Astrocyte (in vitro differentiated cells and primary cell): ENCODE results near the gene BMPER. TPM values are rescaled to one million over a fixed set of nuclear protein-coding genes. Genes with fewer than 3 reads are reported as not detected.

Source experiments
- DNase-seq: peaks from one replicate; pipeline ENCODE4 v3.0.0-alpha.2; 2010; ENCODE audit warnings: low read depth
- FAIRE-seq: peaks from 2 replicates; lab custom pipeline; 2011; peaks lifted over from hg19 to GRCh38; lab: Jason Lieb, UNC
- H2AFZ ChIP-seq: 2 replicates; pipeline ENCODE4 v1.6.0; 2012; ENCODE audit warnings: low read depth, low read length, inconsistent platforms
- H3K27ac ChIP-seq: 2 replicates; pipeline ENCODE4 v1.5.1; 2011; ENCODE audit warnings: low read depth, low read length, inconsistent platforms
- H3K27me3 ChIP-seq: 2 replicates; pipeline ENCODE4 v1.6.0; 2011; ENCODE audit warnings: low read length, inconsistent platforms; ENCODE audit not compliant: insufficient read depth
- H3K36me3 ChIP-seq: 2 replicates; pipeline ENCODE4 v1.5.1; 2011; ENCODE audit warnings: low read length, inconsistent platforms; ENCODE audit not compliant: insufficient read depth
- H3K4me1 ChIP-seq: 2 replicates; pipeline ENCODE4 v1.5.1; 2011; ENCODE audit warnings: low read length, inconsistent platforms; ENCODE audit not compliant: insufficient read depth
- H3K4me2 ChIP-seq: 2 replicates; pipeline ENCODE4 v1.6.0; 2012; ENCODE audit warnings: low read length, inconsistent platforms
- H3K4me3 ChIP-seq: 2 replicates; pipeline ENCODE4 v1.5.1; 2011; ENCODE audit warnings: low read depth, mild to moderate bottlenecking, low read length, inconsistent platforms; ENCODE audit not compliant: insufficient read depth
- H3K79me2 ChIP-seq: 2 replicates; pipeline ENCODE4 v1.6.0; 2012; ENCODE audit warnings: mild to moderate bottlenecking, low read length, inconsistent platforms; ENCODE audit not compliant: insufficient read depth
- H3K9ac ChIP-seq: 2 replicates; pipeline ENCODE4 v1.6.0; 2012; ENCODE audit warnings: mild to moderate bottlenecking, low read length, inconsistent platforms
- H3K9me3 ChIP-seq: 2 replicates; pipeline ENCODE4 v1.5.1; 2012; ENCODE audit warnings: low read depth, mild to moderate bottlenecking, low read length, inconsistent platforms; ENCODE audit not compliant: insufficient read depth
- H4K20me1 ChIP-seq: 2 replicates; pipeline ENCODE4 v1.6.0; 2012; ENCODE audit warnings: low read length, inconsistent platforms; ENCODE audit not compliant: insufficient read depth
- H3K27ac Mint-ChIP-seq: one replicate; pipeline ENCODE4 v1.8.0; 2021; ENCODE audit warnings: mild to moderate bottlenecking, mixed read lengths; ENCODE audit not compliant: unreplicated experiment
- H3K27me3 Mint-ChIP-seq: one replicate; pipeline ENCODE4 v1.8.0; 2021; ENCODE audit warnings: low read depth, mixed read lengths; ENCODE audit not compliant: unreplicated experiment
- H3K36me3 Mint-ChIP-seq: one replicate; pipeline ENCODE4 v1.8.0; 2021; ENCODE audit warnings: low read depth, mixed read lengths; ENCODE audit not compliant: unreplicated experiment
- H3K4me1 Mint-ChIP-seq: one replicate; pipeline ENCODE4 v1.8.0; 2021; ENCODE audit warnings: low read depth, mixed read lengths; ENCODE audit not compliant: unreplicated experiment
- H3K4me3 Mint-ChIP-seq: one replicate; pipeline ENCODE4 v1.8.0; 2021; ENCODE audit warnings: mild to moderate bottlenecking, moderate library complexity, mixed read lengths; ENCODE audit not compliant: unreplicated experiment
- H3K9me3 Mint-ChIP-seq: one replicate; pipeline ENCODE4 v1.8.0; 2021; ENCODE audit warnings: mild to moderate bottlenecking, mixed read lengths; ENCODE audit not compliant: unreplicated experiment
- EZH2 ChIP-seq: IDR thresholded peaks from 2 replicates; pipeline ENCODE4 v1.6.1; 2012; ENCODE audit warnings: mild to moderate bottlenecking, low read length, inconsistent platforms; ENCODE audit not compliant: insufficient read depth
- total RNA-seq: library from RNA; stranded (reverse); gene quantifications from 2 replicates; pipeline ENCODE4 v1.2.1, GENCODE V29; 2021
- TF ChIP-seq, protein P1 (sequence below): IDR thresholded peaks from 2 replicates; pipeline ENCODE4 v1.5.1; 2011; ENCODE audit warnings: low read depth, mild to moderate bottlenecking, inconsistent platforms, low read length, moderate library complexity; ENCODE audit not compliant: insufficient read depth

BMPER gene
- total RNA-seq, 1 donor from 2014 or later: 4.4 TPM

DNA sequence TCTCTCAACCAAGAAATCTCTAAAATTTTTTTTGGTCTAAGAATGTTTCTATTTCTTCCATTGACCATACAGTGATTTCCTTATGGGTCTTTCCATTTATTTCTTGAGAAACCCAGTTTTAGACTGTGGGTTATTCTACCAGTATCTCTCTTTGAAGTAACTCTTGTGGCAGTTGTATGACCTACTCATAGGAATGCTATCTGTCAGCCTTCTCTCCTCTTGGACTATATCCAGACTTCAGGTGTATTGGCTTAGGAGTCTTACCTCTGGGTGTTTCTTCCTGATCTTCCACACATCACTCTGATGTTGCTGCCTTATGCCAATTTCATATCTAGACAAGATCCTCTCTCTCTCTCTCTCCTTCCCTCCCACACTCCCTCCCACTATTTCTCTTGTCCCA is 178.1 kb downstream of the BMPER start:
- no peak for DNase-seq
- Histone ChIP-seq H3K79me2 (no peaks in the 10 kb centered on the region), H3K9me3 (no peaks in the 10 kb centered on the region), H3K4me3 (no peak overlapping the region), H4K20me1 (no peaks in the 10 kb centered on the region), H2AFZ (no peak overlapping the region), H3K4me2 (no peak overlapping the region), H3K36me3 (no peaks in the 10 kb centered on the region), H3K4me1 (no peaks in the 10 kb centered on the region), H3K27me3 (no peaks in the 10 kb centered on the region), H3K27ac (no peak overlapping the region), H3K9ac (no peak overlapping the region)
- no peak overlapping the region for H3K4me3 Mint-ChIP-seq
- TF ChIP-seq EZH2: no peak
- TF ChIP-seq, protein P1, sequence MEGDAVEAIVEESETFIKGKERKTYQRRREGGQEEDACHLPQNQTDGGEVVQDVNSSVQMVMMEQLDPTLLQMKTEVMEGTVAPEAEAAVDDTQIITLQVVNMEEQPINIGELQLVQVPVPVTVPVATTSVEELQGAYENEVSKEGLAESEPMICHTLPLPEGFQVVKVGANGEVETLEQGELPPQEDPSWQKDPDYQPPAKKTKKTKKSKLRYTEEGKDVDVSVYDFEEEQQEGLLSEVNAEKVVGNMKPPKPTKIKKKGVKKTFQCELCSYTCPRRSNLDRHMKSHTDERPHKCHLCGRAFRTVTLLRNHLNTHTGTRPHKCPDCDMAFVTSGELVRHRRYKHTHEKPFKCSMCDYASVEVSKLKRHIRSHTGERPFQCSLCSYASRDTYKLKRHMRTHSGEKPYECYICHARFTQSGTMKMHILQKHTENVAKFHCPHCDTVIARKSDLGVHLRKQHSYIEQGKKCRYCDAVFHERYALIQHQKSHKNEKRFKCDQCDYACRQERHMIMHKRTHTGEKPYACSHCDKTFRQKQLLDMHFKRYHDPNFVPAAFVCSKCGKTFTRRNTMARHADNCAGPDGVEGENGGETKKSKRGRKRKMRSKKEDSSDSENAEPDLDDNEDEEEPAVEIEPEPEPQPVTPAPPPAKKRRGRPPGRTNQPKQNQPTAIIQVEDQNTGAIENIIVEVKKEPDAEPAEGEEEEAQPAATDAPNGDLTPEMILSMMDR: no peak
- no peak for FAIRE-seq
- H3K36me3 Mint-ChIP-seq: no peaks in the 10 kb centered on the region
- H3K27ac Mint-ChIP-seq: no peak overlapping the region
- no peaks in the 10 kb centered on the region for H3K27me3 Mint-ChIP-seq
- H3K4me1 Mint-ChIP-seq: peaks cover 7% of the 10 kb centered on the region
- no peaks in the 10 kb centered on the region for H3K9me3 Mint-ChIP-seq

DNA sequence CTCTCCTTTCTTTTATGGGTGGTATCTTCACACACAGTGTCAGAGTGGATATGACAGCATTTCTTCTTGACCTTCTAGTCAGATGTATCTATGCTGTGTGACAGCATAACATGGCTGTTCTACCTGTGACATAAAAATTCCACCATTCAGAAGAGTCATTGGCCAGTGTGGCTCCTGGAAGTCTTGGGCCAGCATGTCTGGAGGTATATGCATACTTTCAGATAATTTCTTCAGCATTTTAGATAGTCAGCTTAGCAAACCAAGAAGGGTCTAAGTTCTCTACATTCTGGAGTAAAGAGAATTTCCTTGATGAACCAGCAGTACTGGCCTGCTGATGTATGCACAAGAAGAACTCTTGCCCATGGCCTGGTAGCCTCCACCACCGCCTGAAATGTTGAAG is 179.3 kb downstream of the BMPER start:
- Histone ChIP-seq H3K4me3 (no peak overlapping the region), H3K27me3 (no peaks in the 10 kb centered on the region), H2AFZ (no peak overlapping the region), H3K9me3 (no peaks in the 10 kb centered on the region), H3K36me3 (no peaks in the 10 kb centered on the region), H3K79me2 (no peaks in the 10 kb centered on the region), H3K4me1 (no peaks in the 10 kb centered on the region), H3K4me2 (no peak overlapping the region), H4K20me1 (no peaks in the 10 kb centered on the region), H3K9ac (no peak overlapping the region), H3K27ac (no peak overlapping the region)
- Mint-ChIP-seq H3K9me3 (no peaks in the 10 kb centered on the region), H3K27me3 (no peaks in the 10 kb centered on the region), H3K27ac (no peak overlapping the region), H3K36me3 (no peaks in the 10 kb centered on the region), H3K4me1 (peaks cover 7% of the 10 kb centered on the region), H3K4me3 (no peak overlapping the region)
- no peak for DNase-seq
- peak; percentile 13 for FAIRE-seq
- TF ChIP-seq, protein P1: no peak
- no peak for TF ChIP-seq EZH2

GRCh38 chr7:34086064-34086463 is 180.7 kb downstream of the BMPER start:
- H3K4me1 ChIP-seq: no peaks in the 10 kb centered on the region
- H3K27ac ChIP-seq: no peak overlapping the region
- no peak overlapping the region for H3K4me2 ChIP-seq
- H3K9me3 ChIP-seq: no peaks in the 10 kb centered on the region
- TF ChIP-seq EZH2: no peak
- TF ChIP-seq, protein P1: no peak
- no peaks in the 10 kb centered on the region for H3K36me3 ChIP-seq
- no peaks in the 10 kb centered on the region for H3K79me2 ChIP-seq
- Mint-ChIP-seq H3K27me3 (no peaks in the 10 kb centered on the region), H3K36me3 (peaks cover 2% of the 10 kb centered on the region), H3K9me3 (no peaks in the 10 kb centered on the region), H3K4me3 (no peak overlapping the region), H3K4me1 (peaks cover 6% of the 10 kb centered on the region), H3K27ac (no peak overlapping the region)
- no peak for DNase-seq
- FAIRE-seq: no peak
- H4K20me1 ChIP-seq: no peaks in the 10 kb centered on the region
- no peak overlapping the region for H3K4me3 ChIP-seq
- no peaks in the 10 kb centered on the region for H3K27me3 ChIP-seq
- no peak overlapping the region for H3K9ac ChIP-seq
- no peak overlapping the region for H2AFZ ChIP-seq
